Myocyte (in vitro differentiated cells): ENCODE results near the gene NKAIN4. TPM values are rescaled to one million over a fixed set of nuclear protein-coding genes. Genes with fewer than 3 reads are reported as not detected.

ENCODE experiments used
- DNase-seq: peaks from one replicate; pipeline ENCODE4 v3.0.0-alpha.2; 2012; ENCODE audit warnings: low read depth
- total RNA-seq: library from RNA; depleted of rRNA; stranded (reverse); fragments of >200 nt; gene quantifications from 2 replicates; pipeline ENCODE4 v1.2.3, GENCODE V29; 2014

NKAIN4 gene
- total RNA-seq, 1 donor from 2014 or later: not detected

DNA sequence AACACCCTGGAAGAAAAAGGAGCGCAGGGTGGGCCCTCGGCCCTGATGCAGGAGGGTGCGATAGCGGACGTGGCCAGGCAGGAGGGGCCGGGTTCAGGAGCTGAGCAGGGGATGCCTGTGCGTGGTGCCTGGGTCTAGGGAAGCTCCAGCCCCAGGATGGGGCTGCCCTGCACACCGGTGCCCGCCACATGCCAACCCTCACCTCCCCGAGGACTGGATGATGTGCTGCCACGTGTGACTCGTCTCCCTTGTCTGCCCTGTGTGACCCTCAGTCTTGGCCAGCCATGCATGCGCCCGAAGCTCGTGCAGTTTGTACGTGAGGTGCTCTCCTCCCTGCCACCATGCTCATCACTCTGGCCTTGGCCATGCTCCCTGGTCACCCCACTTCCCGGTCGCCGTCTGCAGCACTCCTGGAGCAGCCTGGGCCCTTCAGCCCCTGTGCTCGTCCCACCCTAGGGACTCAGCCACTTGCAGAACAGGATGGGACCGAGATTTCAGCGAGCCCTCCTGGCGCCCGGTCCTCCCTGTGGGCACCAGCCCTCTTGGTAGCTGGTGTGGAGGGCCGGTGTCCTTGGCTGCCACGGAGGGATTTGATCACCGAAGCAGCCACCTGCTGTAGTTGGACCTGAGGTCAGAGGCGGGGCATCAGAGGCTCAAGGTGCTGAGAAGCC, 34.5 kb upstream of the NKAIN4 start:
- DNase-seq: no peak

DNA sequence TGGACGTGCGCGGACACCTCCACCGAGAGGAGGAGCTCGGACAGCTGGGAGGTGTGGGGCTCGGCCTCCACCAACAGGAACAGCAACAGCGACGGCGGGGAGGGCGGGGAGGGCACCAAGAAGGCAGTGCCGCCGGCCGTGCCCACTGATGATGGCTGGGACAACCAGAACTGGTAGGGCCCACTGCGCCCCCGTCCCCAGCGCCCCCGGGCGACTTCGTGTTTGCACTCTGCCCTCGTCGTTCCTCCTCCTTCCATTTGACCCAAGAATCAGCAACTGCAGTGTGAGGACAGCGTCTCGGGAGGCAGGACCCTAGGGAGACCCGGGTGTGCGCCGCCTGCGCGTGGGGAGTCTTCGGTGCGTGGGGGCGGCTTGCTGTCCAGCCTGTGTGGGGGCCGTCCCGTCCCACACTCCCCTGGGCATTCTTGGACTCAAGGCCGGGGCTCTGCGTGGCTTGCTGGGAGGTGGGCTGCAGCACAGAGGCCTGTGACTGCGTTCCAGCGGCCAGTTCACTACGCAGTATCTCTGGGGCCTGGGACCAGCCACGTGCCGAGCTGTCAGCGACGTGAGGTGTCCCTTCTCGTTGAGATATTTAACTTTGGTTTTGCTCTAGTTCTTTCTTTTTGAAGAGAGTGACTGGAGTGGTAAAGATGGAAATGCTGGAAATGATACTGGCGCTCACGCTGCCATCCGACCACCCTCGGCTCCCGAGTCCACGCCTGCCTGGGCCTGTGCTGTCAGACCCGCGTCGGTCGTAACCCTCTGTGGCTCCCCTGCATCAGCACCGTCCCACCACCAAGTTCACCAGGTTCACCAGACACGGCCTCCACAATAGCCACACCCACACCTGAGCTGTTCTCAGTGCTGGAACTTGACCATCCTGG, 33.7 kb upstream of the NKAIN4 start:
- no peak for DNase-seq

DNA sequence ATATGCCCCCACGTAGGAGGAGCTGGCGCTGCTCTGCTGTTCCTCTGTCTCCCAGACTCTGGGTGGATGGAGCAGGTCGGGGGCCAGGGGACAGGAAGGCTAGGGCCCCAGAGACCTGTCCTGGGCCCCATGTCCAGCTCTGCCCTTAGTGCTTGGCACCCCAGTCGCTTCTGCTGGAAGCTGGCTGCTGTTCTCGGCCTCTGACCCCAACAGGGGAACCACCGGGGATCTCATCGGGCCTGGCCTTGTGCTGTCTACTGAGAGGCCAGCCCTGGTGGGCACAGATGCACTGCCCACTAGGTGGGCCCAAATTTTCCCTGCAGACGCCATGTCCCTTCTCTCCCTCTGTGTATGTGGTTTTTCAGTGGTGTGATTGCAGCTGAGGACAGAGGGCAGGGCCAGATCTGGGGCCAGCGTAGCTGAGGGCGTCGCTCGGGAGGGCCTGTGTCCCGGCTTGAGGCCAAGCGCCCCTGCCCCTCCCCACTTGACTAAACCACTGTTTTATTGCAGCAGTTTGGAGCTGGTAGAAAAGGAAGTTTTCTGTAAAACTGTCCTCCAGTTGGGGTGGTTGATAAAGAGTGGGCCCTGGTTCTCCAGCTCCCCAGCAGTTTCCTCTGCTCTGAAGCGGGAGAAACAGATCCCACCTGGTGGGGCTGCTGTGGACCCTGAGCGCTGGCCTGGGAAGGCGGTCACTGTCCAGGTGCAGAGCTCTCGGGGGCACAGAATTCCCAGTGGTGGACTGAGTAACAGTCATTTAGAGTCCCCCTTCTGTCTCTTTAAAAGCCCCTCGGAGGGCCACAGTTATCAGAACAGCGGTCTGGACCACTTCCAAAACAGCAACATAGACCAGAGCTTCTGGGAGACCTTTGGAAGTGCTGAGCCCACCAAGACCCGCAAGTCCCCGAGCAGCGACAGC, 32.8 kb upstream of the NKAIN4 start:
- no peak for DNase-seq

DNA sequence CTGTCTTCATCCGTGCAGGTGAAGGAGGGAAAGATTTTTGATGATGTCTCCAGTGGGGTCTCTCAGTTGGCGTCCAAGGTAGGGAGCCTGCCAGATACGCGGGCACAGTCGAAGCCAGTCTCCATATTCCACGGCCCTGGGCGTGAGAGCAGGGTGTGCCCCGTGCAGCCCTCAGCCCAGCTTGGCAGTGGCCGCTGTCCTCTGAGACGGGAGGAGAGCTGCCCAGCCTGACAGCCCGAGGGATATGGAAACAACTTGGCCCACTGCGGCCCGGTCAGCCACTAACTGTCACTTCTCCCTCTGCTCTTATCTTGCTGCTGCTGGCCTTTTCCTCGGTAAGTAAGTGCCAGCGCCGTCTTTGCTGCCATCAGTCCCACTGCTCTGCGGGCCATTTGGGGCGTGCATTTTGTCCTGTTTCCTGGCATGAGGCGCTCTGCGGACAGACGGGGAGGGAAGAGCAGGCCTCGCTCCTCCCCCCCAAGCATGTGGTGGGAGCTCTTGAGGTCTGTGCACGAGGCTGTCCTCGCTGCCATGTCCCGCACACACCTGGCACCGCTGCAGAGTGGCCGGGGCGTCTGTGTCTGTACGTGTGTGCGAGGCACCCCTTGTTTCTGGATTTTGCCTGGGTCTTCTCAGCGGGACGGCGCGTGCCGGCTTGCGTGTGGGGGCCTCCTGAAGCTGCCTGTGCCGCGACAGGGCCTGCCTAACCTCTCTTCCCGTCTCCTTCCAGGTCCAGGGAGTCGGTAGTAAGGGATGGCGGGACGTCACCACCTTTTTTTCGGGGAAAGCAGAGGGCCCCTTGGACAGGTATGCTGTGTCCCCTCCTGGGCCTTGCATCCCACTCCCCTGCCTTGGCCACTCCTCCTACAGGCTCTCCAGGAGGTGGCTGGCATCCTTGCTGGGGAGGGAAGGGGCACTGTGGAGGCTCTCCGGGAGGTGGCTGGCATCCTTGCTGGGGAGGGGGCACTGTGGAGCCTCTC, 31.7 kb upstream of the NKAIN4 start:
- no peak for DNase-seq

DNA sequence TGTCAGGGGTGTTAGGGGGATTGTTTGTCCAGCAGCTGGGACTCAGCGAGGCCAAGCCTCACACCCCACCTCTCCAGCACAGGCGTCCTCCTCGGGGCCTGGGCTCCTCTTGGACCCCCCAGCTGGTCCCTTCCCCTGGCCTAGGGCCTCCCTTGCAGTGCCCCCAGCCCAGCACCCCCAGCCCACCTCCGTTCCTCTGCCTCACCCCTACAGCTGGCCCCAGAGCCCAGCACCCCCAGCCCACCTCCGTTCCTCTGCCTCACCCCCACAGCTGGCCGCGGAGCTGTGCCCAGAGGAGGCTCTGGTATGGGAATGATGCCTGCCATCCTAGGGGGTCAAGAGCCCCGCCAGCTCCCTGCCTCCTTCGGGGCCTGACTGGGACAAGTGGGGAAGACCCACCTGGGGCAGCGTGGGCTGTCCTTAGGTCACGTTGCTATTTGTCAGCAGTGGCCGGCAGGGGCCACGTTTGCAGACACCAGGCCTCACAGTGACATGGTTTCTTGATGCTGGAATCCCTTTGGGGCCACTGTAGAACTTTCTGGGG, 30.8 kb upstream of the NKAIN4 start:
- DNase-seq: no peak

DNA sequence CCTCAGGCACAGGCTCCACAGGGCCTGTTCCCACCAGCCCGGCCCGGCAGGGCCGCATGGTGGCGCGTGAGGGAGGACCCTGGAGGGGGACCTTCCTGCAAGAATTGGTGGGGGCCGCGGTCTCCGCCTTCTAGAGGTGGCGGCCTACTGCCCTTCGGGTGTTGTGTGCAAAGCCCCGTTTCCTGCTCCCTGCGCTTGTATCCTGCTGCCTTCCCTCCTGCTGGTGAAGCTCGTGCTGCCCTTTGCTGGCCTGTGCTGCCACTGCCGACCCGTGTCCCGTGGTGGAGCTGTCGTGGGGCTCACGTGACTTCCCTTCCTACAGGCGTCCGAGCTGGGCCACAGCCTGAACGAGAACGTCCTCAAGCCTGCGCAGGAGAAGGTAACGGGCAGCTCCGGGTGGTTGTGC, 30.3 kb upstream of the NKAIN4 start:
- DNase-seq: no peak

DNA sequence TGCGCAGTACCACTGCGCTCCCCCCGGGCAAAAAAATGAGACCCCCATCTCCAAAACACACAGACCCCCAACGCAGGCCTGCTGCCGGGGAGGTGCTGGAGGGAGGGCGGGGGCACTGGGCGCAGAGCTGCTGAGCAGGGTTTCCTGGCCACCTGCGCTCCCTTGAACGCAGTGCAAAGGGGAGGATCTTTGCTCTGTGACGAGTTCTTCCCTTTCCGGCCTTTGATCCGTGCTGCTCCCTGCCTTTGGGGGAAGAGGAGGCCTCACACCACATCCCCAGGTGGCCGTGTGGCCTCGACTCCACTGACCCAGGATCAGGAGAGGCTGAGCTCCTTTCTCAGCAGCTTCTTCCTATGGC, 29.8 kb upstream of the NKAIN4 start:
- DNase-seq: no peak

DNA sequence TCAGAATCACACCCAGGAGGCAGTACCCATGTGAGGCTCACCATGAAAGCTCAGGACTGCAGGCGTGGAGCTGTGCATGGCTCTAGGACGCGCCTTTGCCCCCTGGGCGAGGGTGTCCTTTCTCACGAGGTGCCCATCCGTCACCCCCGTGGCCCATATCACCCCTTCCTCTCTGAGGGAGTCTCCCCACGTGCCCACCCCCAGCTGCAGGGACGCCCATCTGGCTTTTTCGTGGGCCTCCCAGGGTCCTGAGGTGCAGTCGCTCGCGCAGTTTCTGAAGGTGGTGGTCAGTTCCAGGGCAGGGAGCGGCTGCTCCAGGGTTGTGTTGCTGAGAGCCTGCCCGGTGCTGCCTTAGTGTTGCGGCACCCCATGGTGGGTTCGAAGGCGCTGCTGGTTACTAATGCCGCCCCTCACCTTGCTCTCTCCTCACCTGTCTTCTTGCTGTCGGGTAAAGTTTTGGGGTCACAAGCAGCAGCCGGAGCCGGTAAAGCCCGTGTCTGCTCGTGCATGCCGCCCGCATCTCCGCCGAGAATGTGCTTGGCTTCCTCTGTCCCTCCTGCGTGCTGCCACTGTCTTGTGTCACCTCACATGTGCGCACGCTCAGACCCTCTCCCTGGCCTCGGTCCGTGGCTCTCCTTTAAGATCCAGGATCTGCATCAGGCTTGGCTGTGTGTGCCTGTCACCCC, 29.3 kb upstream of the NKAIN4 start:
- DNase-seq: no peak

DNA sequence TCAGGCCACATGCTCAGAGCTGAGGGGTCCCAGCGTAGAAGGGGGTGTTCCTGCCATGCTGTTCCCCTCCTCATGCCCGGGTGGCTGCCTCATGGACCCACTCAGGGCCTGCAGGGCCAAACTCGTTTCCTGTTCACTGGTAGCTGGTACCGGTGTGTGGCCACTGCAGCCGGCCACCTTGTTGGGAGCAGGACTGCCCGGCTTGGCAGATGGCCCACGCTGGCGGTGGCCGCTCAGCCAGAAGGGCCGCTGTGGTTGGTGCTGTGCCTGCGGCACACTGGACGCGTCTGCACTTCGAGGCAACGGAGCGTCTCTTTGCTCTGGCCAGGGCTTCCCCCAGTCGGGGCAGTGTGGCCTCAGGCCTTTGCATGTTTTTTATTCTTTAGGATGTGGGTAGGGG, 28.7 kb upstream of the NKAIN4 start:
- no peak for DNase-seq

DNA sequence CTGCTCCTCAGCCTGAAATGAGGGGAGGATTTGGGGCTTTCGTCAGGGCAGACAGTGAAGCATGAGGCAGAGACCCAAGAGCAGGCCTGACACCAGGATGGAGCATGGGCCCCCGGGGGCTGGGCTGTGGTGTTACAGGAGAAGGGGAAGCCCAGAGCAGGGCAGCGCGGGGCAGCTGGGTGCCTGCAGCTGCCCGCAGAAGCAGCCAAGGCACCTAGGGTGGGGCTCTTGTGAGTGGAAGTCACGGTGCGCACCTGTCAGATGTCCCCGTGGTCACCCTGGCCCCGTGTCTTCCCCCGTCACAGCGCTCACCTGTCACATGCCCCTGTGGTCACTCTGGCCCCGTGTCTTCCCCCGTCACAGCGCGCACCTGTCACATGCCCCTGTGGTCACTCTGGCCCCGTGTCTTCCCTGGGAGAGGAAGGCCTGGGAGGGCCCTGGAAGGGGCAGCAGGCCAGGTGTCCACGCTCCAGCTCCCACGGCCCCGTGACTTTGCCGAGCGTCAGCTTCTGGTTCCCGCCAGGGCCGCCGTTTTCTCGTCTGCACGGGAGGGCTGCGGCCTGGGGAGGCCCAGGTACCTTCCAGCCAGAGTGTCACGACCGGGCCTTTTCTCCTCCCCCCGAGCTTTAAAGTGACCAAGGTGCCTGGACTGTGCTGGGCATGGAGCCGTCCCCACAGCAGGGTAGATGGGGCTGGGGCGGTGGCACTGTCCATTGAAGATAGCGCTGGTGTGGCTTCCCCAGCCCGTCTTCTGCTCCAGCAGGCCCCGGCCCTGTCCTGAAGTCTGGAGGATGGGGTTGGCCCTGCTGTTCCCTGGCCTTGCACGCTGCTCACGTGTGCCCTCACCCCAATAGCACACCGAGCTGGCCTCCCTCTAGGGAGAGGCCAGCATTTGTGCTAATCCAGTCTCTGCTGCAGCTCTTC, 27.7 kb upstream of the NKAIN4 start:
- peak; percentile 89 for DNase-seq

DNA sequence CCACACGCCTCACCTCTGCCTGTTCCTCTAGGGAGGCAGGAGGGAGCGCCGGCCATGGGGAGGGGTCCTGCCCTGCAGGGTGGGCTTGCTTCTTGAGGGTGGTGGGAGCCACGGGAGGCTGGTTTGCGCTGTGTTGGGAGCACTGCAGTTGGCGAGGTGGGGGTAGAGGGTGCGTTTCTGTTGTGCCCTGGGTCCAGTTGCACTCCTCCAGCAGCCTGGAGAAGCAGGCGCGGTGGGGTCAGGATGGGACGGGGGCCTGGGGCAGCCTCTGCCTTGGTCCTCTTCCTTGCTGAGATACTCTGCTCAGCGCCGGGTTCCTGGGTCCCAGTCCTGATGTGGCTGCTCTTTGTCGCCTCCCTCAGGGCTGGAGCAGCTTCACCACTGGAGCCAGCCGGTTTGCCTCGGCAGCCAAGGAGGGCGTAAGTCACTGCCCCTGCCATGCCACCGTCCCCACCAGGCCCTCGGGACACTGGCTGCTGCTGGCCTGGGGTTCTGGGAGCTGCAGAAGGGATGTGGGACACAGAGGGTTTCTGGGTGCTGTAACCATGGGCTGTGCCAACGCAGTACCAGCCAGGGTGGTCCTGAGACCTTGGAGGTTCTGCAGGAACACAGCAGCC, 26.8 kb upstream of the NKAIN4 start:
- DNase-seq: no peak

DNA sequence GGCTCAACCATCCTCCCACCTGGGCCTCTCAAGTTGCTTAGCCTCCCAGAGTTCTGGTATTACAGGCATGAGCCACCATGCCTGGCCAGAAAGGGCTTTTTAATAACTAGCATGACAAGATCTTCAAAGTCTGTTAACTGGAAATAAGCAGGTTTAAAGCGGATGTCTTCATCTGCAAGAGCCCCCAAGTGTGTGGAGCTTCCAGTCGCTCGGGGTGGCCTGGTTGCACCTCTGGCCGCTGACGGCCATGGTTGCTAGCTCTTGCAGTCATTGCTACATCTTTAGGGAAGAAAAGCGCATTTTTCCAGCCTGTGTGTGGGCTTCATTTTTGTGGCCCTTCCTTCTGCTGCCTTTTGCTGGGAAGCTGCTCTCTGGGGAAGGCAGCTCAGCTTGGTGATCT, 26.1 kb upstream of the NKAIN4 start:
- no peak for DNase-seq

DNA sequence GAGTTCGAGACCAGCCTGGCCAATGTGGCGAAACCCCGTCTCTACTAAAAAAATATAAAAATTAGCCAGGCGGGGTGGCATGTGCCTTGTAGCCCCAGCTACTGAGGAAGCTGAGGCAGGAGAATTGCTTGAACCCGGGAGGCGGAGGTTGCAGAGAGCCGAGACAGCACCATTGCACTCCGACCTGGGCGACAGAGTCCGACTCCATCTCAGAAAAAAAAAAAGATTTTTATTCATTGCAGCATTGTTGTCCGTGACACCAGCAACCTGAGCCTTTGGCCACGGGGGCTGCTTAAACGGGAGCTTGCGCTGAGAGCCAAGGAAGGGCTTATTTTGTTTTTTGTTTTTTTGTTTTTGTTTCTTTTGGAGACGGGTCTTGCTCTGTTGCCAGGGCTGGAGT, 25.7 kb upstream of the NKAIN4 start:
- no peak for DNase-seq

DNA sequence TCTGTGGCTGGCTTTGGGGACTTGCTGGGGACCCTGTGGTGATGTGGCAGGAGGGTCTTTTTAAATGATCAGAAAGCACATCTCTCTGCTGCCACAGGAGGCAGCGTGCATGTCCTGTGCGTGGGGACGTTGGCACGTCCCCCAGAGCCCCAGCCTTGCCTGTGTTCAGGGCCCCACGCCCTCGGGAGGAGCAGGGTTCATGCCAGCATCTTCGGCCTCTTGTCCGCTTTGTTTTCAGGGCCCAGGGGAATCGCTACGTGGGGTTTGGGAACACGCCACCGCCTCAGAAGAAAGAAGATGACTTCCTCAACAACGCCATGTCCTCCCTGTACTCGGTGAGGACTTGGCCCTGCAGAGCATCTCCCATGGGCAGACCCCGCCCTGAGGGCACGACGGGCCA, 24.4 kb upstream of the NKAIN4 start:
- DNase-seq: no peak

DNA sequence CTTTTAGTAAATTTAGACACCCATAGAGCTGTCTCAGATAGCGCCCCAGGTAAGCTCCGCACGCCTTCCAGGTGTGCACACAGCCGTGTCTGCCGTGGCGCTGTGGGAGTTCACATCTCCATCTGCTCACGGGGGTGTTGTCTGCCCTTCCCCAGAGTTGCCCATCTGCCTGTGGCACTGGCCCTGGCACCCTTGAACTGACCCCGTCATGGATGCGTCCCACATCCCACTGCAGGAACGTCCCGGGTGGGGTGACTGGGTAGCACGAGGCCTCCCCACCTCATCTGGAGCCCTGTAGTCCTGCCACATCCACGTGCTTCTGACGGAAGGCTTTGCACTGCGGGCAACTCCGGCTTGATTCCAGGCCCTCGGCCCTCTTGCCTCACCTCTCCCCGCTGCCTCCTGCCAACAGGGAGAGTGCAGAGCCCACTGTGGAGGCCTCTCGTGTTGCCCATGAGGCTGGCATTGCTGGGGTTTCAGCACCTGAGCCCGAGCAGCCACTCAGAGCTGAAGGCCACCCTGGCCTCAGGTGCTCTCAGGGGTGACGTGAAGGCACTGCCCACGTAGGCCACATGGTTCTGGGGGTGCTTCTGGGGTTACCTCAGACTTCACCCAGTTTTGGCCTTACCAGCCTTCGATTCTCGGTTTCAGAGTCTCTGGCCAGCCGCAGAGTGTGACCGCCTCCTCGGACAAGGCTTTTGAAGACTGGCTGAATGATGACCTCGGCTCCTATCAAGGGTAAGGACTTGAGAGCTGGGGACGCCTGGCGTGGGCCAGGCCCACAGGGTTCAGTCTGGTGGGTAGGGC, 23.4 kb upstream of the NKAIN4 start:
- no peak for DNase-seq

DNA sequence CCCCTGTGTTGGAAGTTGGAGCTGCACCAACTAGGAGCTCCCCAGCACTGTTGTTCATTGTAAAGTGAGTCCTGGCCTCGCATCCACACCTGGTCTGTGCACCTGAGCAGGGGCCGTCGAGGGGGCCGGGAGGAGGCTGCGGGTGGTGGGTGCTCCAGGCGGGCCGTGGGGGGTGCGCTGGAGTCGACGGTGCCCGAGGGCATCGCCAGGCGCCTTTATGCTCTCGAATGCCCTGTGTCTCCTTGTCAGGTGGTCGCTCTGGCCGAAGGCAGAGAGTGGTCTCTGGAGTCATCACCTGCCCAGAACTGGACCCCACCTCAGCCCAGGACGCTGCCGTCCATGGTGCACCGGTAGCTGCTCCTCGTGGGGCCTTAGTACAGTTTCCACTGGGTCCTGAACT, 22.7 kb upstream of the NKAIN4 start:
- DNase-seq: no peak

DNA sequence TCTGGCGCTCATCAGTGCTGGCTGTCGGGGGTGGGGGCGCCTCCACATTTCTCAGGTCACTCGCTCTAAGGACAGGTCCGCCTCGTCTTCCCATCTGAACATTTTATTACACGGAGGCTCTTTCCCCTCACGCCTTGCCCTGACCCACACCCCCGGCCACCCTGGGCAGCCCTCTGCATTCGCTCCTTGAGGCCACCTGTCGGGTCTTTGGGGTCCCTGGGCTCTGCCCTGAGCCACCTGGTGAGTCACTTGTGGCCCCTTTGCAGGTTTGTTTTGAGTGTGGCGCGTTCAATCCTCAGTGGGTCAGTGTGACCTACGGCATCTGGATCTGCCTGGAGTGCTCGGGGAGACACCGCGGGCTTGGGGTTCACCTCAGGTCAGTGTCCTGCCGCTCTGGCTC, 21.6 kb upstream of the NKAIN4 start:
- DNase-seq: no peak
